Stimulated activated CD8-positive, alpha-beta memory T cell treated with anti-CD3 and anti-CD28 coated beads, Interleukin-15, amount 100 ng/mL, for 1 hour (primary cell): Measurements from ENCODE around the gene THSD4.

Experiments used
- DNase-seq: peaks from one replicate; pipeline ENCODE4 v3.0.0-alpha.2; 2020; ENCODE audit warnings: low read depth

Gene THSD4

GRCh38 chr15:71811036-71811736 is 695.9 kb downstream of the THSD4 start:
- no peak for DNase-seq

- no peak for DNase-seq
These were observed 696.8 kb downstream of the THSD4 start for GRCh38 chr15:71811752-71812735.

DNA sequence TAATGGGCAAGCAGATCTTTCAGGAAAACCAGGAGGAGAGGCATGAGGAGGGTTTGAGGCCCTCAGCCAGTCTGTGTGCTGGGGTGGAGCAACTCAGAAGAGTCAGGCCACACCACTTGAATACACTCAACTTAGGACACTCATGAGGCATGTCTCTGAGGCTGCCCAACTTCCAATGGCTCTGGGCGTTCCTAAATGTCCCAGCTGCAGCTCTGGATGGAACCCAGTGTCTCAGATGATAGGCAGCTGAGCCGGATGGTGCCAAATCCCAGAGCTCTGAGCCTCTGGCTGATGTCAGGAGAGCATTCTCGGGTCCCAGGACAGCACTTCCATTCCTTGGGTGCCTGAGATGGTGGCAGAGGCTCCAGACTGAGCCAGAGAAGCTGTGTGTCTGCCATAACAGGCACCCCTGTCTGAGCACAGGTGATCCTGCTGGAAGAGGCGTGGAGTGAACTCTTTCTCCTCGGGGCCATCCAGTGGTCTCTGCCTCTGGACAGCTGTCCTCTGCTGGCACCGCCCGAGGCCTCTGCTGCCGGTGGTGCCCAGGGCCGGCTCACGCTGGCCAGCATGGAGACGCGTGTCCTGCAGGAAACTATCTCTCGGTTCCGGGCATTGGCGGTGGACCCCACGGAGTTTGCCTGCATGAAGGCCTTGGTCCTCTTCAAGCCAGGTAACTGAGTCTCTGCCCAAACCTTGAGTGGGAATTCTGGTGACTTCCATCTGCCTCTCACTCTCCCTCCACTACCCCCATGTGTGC is 697.9 kb downstream of the THSD4 start:
- DNase-seq, result no peak

DNA sequence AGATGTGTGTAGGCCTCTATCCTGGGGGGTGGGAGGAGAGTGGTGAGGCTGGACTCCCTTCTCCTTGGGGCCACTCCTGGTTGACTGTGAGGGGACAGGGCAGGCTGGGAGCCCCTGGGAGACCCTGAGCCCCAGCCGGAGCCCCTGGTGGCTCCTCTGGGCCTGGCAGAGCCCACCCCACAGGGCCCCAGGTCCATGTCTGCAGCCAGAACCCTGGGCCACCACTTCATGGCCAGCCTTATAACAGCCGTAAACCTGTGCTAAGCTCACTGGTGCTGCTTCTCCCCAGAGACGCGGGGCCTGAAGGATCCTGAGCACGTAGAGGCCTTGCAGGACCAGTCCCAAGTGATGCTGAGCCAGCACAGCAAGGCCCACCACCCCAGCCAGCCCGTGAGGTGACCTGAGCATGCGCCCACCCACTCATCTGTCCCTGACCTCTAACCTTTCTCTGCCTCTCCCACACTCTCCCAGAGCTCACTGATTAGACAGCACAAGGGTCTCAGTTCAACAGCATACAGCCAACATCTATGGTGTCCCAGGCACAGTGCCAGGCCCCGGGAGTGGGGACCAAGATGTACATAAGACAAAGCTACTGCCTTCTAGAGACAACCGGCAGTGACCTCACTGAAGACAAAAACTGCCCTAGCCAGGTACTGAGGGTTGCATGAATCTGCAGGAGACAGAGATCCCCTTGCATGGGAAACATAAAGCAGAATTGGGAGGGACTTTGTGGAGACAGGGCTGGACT is 698.6 kb downstream of the THSD4 start:
- no peak for DNase-seq

- DNase-seq, result no peak
These were observed 700.0 kb downstream of the THSD4 start for GRCh38 chr15:71815301-71815700.

GRCh38 chr15:71817351-71817750 is 702.1 kb downstream of the THSD4 start:
- DNase-seq, result no peak

- DNase-seq, result no peak
These were observed 704.9 kb downstream of the THSD4 start for GRCh38 chr15:71820127-71820526.

GRCh38 chr15:71821547-71822129 is 706.4 kb downstream of the THSD4 start:
- DNase-seq, result no peak

GRCh38 chr15:71822890-71823630 is 707.8 kb downstream of the THSD4 start:
- DNase-seq, result no peak

DNA sequence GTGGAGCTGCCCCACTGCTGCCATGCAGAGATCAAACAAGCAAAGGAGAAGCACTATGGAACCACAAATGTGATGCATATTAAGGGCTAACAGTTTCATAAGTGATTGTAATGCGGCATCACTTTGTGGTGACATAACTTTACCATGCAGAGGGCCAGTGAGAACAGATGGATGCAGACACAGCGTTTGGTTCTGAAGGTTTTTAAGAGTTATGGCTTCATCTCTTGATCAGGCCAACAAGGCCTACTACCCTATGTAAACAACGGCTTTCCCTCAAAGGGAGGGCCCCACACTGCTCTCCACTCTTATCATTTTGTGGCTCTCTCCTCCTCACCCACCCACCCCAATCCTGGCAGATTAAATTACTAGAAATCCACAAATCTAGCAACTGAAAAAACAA is 708.5 kb downstream of the THSD4 start:
- DNase-seq, result no peak

- no peak for DNase-seq
These were observed 709.9 kb downstream of the THSD4 start for GRCh38 chr15:71825021-71825730.

DNA sequence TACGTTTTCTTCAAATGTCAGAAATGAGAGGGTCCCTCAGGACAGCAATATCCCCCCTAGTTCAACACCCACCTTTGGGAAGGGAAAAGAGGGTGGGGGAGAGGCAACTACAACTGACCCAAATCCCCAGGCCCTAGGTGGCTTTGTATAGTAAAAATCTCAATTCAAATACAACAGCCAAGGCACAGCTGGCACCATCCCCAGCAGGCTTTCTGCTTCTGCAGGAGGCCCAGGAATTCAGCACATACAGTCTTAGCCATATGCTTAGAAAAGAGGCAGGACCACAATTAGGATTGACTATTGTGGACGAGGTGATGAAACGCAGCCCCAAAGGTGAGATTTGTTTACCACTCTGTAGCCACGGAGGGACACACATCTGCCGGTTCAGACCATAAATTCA is 710.9 kb downstream of the THSD4 start:
- DNase-seq, result no peak

DNA sequence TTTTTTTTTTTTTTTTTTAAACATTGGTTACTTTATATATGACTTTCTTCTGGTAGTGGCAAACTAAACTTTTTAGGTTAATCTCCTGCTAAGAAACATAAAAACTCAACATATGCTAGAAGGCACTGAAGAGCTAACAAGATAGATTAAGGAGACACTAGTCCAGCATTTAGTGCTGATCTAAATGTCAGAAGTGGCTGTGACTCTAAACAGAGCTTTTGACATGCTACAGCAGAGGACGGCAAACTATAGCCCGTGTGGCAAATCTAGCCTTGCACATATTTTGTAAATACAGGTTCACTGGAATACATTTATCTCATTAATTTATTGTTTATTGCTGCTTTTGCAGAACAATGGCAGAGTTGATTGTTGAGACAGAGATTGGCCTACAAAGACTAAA is 715.7 kb downstream of the THSD4 start:
- DNase-seq, result no peak
